Esophagus squamous epithelium (tissue), 4 donors: ENCODE measurements around the gene NPTXR.

Source experiments
- POLR2A ChIP-seq, 4 donors: fragments of 450-650 bp; IDR thresholded peaks; one replicate each; pipeline ENCODE4 v1.6.1; 2017; ENCODE audit warnings: antibody characterized with exemption in 4 of 4, mild to moderate bottlenecking in 4 of 4, moderate library complexity in 3 of 4
- TF ChIP-seq, protein P1 (sequence below), 6 experiments: fragments of 450-650 bp in 4 of 6; fragments of 200-600 bp in 2 of 6; sonication (generic) in 2 of 6; IDR thresholded peaks; one replicate each; pipeline ENCODE4 v1.5.1; 2016 to 2019; ENCODE audit warnings: antibody characterized with exemption in 6 of 6, mild to moderate bottlenecking in 4 of 6, moderate library complexity in 4 of 6

GRCh38 chr22:38781033-38781432, 62.8 kb downstream of the NPTXR start:
- TF ChIP-seq, protein P1, sequence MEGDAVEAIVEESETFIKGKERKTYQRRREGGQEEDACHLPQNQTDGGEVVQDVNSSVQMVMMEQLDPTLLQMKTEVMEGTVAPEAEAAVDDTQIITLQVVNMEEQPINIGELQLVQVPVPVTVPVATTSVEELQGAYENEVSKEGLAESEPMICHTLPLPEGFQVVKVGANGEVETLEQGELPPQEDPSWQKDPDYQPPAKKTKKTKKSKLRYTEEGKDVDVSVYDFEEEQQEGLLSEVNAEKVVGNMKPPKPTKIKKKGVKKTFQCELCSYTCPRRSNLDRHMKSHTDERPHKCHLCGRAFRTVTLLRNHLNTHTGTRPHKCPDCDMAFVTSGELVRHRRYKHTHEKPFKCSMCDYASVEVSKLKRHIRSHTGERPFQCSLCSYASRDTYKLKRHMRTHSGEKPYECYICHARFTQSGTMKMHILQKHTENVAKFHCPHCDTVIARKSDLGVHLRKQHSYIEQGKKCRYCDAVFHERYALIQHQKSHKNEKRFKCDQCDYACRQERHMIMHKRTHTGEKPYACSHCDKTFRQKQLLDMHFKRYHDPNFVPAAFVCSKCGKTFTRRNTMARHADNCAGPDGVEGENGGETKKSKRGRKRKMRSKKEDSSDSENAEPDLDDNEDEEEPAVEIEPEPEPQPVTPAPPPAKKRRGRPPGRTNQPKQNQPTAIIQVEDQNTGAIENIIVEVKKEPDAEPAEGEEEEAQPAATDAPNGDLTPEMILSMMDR (IDR thresholded peaks at IDR 0.05): no peak
- no peak for TF ChIP-seq POLR2A (IDR thresholded peaks at IDR 0.05)
